SJSA1 (cell line): ENCODE measurements around the gene MCEMP1. TPM values are rescaled to one million over a fixed set of nuclear protein-coding genes. Genes with fewer than 3 reads are reported as not detected.

Experiments
- DNase-seq, 2 experiments: peaks; one replicate each; pipeline ENCODE4 v3.0.0-alpha.2; 2015 to 2020; ENCODE audit warnings: low spot score in 2 of 2, low read depth in 1 of 2
- H3K27ac ChIP-seq: fragments of 250-450 bp; sonication (Bioruptor Pico); 2 replicates; pipeline ENCODE4 v1.5.1; 2020; ENCODE audit warnings: mild to moderate bottlenecking, moderate library complexity
- H3K27me3 ChIP-seq: fragments of 250-450 bp; sonication (Bioruptor Pico); replicated peaks from 2 replicates; pipeline ENCODE4 v1.5.1; 2020; ENCODE audit warnings: mild to moderate bottlenecking, moderate library complexity
- H3K36me3 ChIP-seq: fragments of 250-450 bp; sonication (Bioruptor Pico); 2 replicates; pipeline ENCODE4 v1.5.1; 2020; ENCODE audit warnings: mild to moderate bottlenecking
- H3K4me1 ChIP-seq: fragments of 250-450 bp; sonication (Bioruptor Pico); replicated peaks from 2 replicates; pipeline ENCODE4 v1.6.1; 2021; ENCODE audit warnings: mild to moderate bottlenecking
- H3K4me3 ChIP-seq: fragments of 250-450 bp; sonication (Bioruptor Pico); 2 replicates; pipeline ENCODE4 v1.5.1; 2020; ENCODE audit warnings: mild to moderate bottlenecking
- H3K9me3 ChIP-seq: fragments of 250-450 bp; sonication (Bioruptor Pico); replicated peaks from 2 replicates; pipeline ENCODE4 v1.5.1; 2020; ENCODE audit warnings: mild to moderate bottlenecking
- total RNA-seq: library from RNA; depleted of rRNA; stranded (reverse); fragments of >200 nt; shearing (Covaris generic); gene quantifications from 2 replicates; pipeline ENCODE4 v1.2.3, GENCODE V29; 2014; rRNA removed

MCEMP1 gene
- total RNA-seq, 1 experiment from 2014 or later: not detected

DNA sequence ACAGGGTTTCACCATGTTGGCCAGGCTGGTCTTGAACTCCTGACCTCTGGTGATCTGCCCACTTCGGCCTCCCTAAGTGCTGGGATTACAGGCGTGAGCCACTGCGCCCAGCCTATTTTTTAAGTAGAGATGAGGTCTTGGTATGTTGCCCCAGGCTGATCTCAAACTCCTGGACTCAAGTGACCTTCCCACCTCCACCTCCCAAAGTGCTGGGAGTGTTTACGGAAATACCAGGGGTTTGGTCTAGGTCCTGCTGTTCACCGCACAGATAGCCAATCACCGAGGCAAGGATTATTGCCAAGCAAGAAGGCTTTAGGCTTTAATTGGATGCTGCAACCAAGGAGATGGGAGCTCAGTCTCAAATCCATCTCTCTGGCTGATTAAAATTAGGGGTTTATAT is 43.5 kb downstream of the MCEMP1 start:
- Histone ChIP-seq H3K27ac (no peak overlapping the region), H3K27me3 (peaks cover 4% of the 10 kb centered on the region; the same call in 1 of the 2 replicates), H3K9me3 (no peaks in the 10 kb centered on the region), H3K4me3 (no peak overlapping the region), H3K36me3 (no peaks in the 10 kb centered on the region), H3K4me1 (no peaks in the 10 kb centered on the region)
- DNase-seq: no peak

- Histone ChIP-seq H3K36me3 (no peaks in the 10 kb centered on the region), H3K27ac (no peak overlapping the region), H3K9me3 (no peaks in the 10 kb centered on the region), H3K4me3 (no peak overlapping the region), H3K4me1 (no peaks in the 10 kb centered on the region), H3K27me3 (peaks cover 9% of the 10 kb centered on the region)
- DNase-seq: no peak
Measured at GRCh38 chr19:7722231-7722651, 45.4 kb downstream of the MCEMP1 start.

DNA sequence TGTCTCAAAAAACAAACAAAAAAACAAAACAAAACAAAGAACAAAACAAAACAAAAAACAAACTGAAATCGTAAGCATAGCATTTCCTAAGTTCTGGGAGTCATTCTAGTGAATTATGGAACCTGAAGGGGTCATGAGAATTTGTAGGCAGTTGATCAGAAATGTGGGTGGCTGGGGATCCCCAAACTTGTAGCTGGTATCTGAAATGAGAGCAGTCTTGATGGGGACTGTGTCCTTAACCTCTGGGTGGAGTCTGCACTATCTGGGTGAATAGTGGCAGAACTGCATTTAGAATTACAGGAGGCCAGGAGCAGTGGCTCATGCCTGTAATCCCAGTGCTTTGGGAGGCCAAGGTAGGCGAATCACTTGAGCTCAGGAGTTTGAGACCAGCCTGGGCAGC is 48.9 kb downstream of the MCEMP1 start:
- no peaks in the 10 kb centered on the region for H3K4me1 ChIP-seq
- no peak for DNase-seq
- H3K36me3 ChIP-seq: no peaks in the 10 kb centered on the region
- no peaks in the 10 kb centered on the region for H3K9me3 ChIP-seq
- no peak overlapping the region for H3K27ac ChIP-seq
- H3K27me3 ChIP-seq: peaks cover 34% of the 10 kb centered on the region
- H3K4me3 ChIP-seq: no peak overlapping the region

DNA sequence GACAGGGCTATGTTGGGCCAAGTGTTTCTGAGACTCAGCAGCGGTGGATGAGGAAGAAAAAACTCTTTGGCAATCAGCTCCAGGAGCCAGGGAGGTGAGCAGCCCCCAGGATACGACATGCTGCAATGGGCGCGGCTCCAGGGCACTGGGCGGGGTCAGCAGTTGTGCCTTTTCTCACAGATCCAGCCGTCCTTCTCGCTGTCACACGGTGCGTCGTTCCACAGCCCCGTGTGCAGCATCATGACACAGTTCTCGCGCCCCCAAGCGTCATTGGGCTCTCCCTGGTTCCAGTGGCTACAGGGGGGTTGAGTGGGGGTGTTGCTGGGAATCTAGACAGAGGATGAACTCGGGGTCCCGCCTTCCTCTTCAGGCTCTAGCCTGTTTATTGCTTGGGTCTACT is 52.3 kb downstream of the MCEMP1 start:
- H3K27ac ChIP-seq: no peak overlapping the region
- H3K4me1 ChIP-seq: no peaks in the 10 kb centered on the region
- peaks cover 41% of the 10 kb centered on the region for H3K27me3 ChIP-seq
- H3K36me3 ChIP-seq: no peaks in the 10 kb centered on the region
- no peak for DNase-seq
- H3K9me3 ChIP-seq: no peaks in the 10 kb centered on the region
- no peak overlapping the region for H3K4me3 ChIP-seq

Other genes starting within 250 kb of the MCEMP1 start
- 0.47 TPM in 1 of 2 replicates, not detected in the other for gene PEX11G, start 188.1 kb upstream of the MCEMP1 start, total RNA-seq
- gene ZNF358, start 161.0 kb upstream of the MCEMP1 start, total RNA-seq: 31.4 and 33.7 TPM in 2 replicates
- 2.9 and 5.5 TPM in 2 replicates for gene MCOLN1, start 154.5 kb upstream of the MCEMP1 start, total RNA-seq
- 41.6 and 47.5 TPM in 2 replicates for gene PNPLA6, start 141.4 kb upstream of the MCEMP1 start, total RNA-seq
- not detected in 2 replicates for gene CAMSAP3, start 81.2 kb upstream of the MCEMP1 start, total RNA-seq
- 32.0 and 35.0 TPM in 2 replicates for gene XAB2, start 47.5 kb upstream of the MCEMP1 start, total RNA-seq
- gene PET100, start 47.3 kb upstream of the MCEMP1 start, total RNA-seq: 32.5 and 68.2 TPM in 2 replicates
- gene PCP2, start 43.4 kb upstream of the MCEMP1 start, total RNA-seq: not detected in 2 replicates
- gene STXBP2, start 40.0 kb upstream of the MCEMP1 start, total RNA-seq: 0.13 TPM in 1 of 2 replicates, not detected in the other
- gene RETN, start 8.0 kb upstream of the MCEMP1 start, total RNA-seq: not detected in 2 replicates
- gene TRAPPC5, start 3.7 kb downstream of the MCEMP1 start, total RNA-seq: 129 and 131 TPM in 2 replicates
- gene FCER2, start 25.0 kb downstream of the MCEMP1 start, total RNA-seq: not detected in 2 replicates
- gene CLEC4G, start 55.0 kb downstream of the MCEMP1 start, total RNA-seq: not detected in 2 replicates
- not detected in 2 replicates for gene CD209, start 70.4 kb downstream of the MCEMP1 start, total RNA-seq
- not detected in 2 replicates for gene CLEC4M, start 86.2 kb downstream of the MCEMP1 start, total RNA-seq
- gene EVI5L, start 153.1 kb downstream of the MCEMP1 start, total RNA-seq: 15.6 and 16.3 TPM in 2 replicates
- not detected in 2 replicates for gene PRR36, start 197.3 kb downstream of the MCEMP1 start, total RNA-seq
- 1.9 and 2.1 TPM in 2 replicates for gene LRRC8E, start 211.4 kb downstream of the MCEMP1 start, total RNA-seq
- gene MAP2K7, start 226.8 kb downstream of the MCEMP1 start, total RNA-seq: 3.2 and 9.7 TPM in 2 replicates
- not detected in 2 replicates for gene TGFBR3L, start 237.7 kb downstream of the MCEMP1 start, total RNA-seq
- 26.6 and 27.8 TPM in 2 replicates for gene SNAPC2, start 243.2 kb downstream of the MCEMP1 start, total RNA-seq
- gene CTXN1, start 249.0 kb downstream of the MCEMP1 start, total RNA-seq: not detected in 2 replicates